Measurements from ENCODE around the gene UGT1A10. TPM values are rescaled to one million over a fixed set of nuclear protein-coding genes. Genes with fewer than 3 reads are reported as not detected.
"Not testable (repeated sequence)": the region's sequence is repeated elsewhere in the genome, so short reads cannot be mapped to it uniquely, and the experiment has no call there.

Gene UGT1A10
- total RNA-seq, result under 1 TPM; 0.52 to 0.99 TPM

DNA sequence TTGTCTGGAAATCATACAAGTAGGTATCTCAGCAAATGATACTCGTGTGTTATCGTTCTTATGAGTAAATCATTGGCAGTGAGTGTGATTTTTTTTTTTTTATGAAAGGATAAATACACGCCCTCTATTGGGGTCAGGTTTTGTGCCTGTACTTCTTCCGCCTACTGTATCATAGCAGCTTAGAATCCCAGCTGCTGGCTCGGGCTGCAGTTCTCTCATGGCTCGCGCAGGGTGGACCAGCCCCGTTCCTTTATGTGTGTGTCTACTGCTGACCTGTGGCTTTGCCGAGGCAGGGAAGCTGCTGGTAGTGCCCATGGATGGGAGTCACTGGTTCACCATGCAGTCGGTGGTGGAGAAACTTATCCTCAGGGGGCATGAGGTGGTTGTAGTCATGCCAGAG, at the start of gene UGT1A10:
TSS of gene UGT1A10 (plus strand) at position 143 of the 400 bp plus-strand sequence. CDS start at position 218, 75 bp downstream.
- H3K4me3 ChIP-seq; H3K9me3 ChIP-seq; H3K4me1 ChIP-seq; intact Hi-C loops (cut with DNase I); H3K27me3 ChIP-seq; DNase-seq; ATAC-seq; H3K36me3 ChIP-seq (replicated peaks in 1 of 2; ENCODE audit: insufficient read depth in 1 of 2, low read depth in 2 of 2); H3K27ac ChIP-seq: not testable (repeated sequence)
- 65 to 77% methylated on average over 9 to 10 of the region's 10 CpGs for WGBS, 2 donors

- Histone ChIP-seq H3K4me1 (no peaks in the 10 kb centered on the region), H3K36me3 (replicated peaks in 1 of 2; ENCODE audit: insufficient read depth in 1 of 2, low read depth in 2 of 2) (no peaks in the 10 kb centered on the region), H3K4me3 (no peak overlapping the region), H3K27ac (no peak overlapping the region), H3K27me3 (no peaks in the 10 kb centered on the region), H3K9me3 (no peaks in the 10 kb centered on the region)
- TF ChIP-seq POLR2A (IDR thresholded peaks at IDR 0.05), result no peak
- TF ChIP-seq, protein P1, sequence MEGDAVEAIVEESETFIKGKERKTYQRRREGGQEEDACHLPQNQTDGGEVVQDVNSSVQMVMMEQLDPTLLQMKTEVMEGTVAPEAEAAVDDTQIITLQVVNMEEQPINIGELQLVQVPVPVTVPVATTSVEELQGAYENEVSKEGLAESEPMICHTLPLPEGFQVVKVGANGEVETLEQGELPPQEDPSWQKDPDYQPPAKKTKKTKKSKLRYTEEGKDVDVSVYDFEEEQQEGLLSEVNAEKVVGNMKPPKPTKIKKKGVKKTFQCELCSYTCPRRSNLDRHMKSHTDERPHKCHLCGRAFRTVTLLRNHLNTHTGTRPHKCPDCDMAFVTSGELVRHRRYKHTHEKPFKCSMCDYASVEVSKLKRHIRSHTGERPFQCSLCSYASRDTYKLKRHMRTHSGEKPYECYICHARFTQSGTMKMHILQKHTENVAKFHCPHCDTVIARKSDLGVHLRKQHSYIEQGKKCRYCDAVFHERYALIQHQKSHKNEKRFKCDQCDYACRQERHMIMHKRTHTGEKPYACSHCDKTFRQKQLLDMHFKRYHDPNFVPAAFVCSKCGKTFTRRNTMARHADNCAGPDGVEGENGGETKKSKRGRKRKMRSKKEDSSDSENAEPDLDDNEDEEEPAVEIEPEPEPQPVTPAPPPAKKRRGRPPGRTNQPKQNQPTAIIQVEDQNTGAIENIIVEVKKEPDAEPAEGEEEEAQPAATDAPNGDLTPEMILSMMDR (IDR thresholded peaks at IDR 0.05), result no peak
- WGBS, 2 donors, result 68 to 75% methylated on average over 2 of the region's 2 CpGs
- DNase-seq (no peak), ATAC-seq (no peak)
- intact Hi-C loops (cut with DNase I), result no loop called here
These were observed 47.8 kb upstream of the UGT1A10 start for GRCh38 chr2:233588400-233588799.

GRCh38 chr2:233592706-233593105, 43.5 kb upstream of the UGT1A10 start:
- H3K4me3 ChIP-seq; ATAC-seq; H3K36me3 ChIP-seq (replicated peaks in 1 of 2; ENCODE audit: insufficient read depth in 1 of 2, low read depth in 2 of 2): not testable (repeated sequence)

GRCh38 chr2:233593201-233593600, 43.0 kb upstream of the UGT1A10 start:
- DNase-seq (no peak), ATAC-seq (no peak)
- Histone ChIP-seq H3K4me3 (no peak overlapping the region), H3K27ac (no peak overlapping the region), H3K4me1 (no peaks in the 10 kb centered on the region), H3K36me3 (replicated peaks in 1 of 2; ENCODE audit: insufficient read depth in 1 of 2, low read depth in 2 of 2) (no peaks in the 10 kb centered on the region), H3K27me3 (no peaks in the 10 kb centered on the region), H3K9me3 (no peaks in the 10 kb centered on the region)
- TF ChIP-seq POLR2A (IDR thresholded peaks at IDR 0.05), result no peak
- TF ChIP-seq, protein P1 (IDR thresholded peaks at IDR 0.05), result no peak
- WGBS, 2 donors, result 74 to 82% methylated on average over 8 of the region's 8 CpGs
- intact Hi-C loops (cut with DNase I), result no loop called here

More at GRCh38 chr2:233592706-233593105, 43.5 kb upstream of the UGT1A10 start:
- H3K27me3 ChIP-seq; intact Hi-C loops (cut with DNase I); H3K4me1 ChIP-seq; DNase-seq; H3K27ac ChIP-seq; H3K9me3 ChIP-seq: not testable (repeated sequence)
- 88 to 100% methylated on average over 1 of the region's 1 CpG for WGBS, 2 donors

DNA sequence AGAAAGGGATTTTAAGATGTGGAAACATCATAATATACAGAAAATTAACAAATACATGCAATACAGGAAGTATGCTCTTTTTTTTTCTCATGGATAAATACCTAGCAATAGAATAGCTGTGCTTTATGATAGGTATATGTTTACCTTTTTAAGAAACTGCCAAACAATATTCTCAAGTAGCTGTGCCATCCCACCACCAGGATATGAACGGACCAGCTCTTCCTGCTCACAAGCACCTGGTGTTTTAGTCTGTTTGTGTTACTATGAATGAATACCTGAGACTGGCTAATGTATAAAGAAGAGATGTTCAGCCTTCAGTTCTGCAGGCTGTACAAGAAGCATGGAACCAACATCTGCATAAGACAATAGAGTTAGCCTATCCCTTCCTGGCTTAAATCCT, 38.7 kb upstream of the UGT1A10 start:
- no peak for ATAC-seq
- no peak for TF ChIP-seq POLR2A (IDR thresholded peaks at IDR 0.05)
- TF ChIP-seq, protein P1 (IDR thresholded peaks at IDR 0.05), result no peak
- no peak for DNase-seq
- intact Hi-C loops (cut with DNase I), result no loop called here
- Histone ChIP-seq H3K36me3 (replicated peaks in 1 of 2; ENCODE audit: insufficient read depth in 1 of 2, low read depth in 2 of 2) (no peaks in the 10 kb centered on the region), H3K9me3 (no peaks in the 10 kb centered on the region), H3K4me1 (no peaks in the 10 kb centered on the region), H3K27ac (no peak overlapping the region), H3K4me3 (no peak overlapping the region), H3K27me3 (no peaks in the 10 kb centered on the region)
- 32 to 38% methylated on average over 1 of the region's 1 CpG for WGBS, 2 donors

DNA sequence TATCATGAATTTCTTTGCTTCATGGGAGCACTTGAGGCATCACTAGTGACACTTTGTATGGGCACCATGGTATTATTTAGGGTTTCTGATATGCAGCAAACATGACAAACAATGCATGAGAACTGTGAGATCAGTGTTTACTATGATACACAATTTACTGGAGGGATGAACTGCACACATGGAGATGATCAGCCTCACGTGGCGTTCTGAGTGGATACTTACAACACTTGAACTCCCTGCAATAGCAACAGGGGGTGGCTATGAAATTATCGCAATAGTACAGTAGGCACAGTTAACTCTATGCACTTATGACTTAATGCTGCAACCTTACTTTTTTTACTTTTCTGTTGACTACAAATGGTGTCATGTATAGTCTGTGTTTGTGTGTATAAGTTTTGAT, 37.3 kb upstream of the UGT1A10 start:
- H3K27ac ChIP-seq, result no peak overlapping the region
- WGBS, 2 donors, result 82 to 91% methylated on average over 3 of the region's 3 CpGs
- DNase-seq (no peak), ATAC-seq (no peak)
- intact Hi-C loops (cut with DNase I), result no loop called here
- no peaks in the 10 kb centered on the region for H3K4me1 ChIP-seq
- TF ChIP-seq, protein P1 (IDR thresholded peaks at IDR 0.05), result no peak
- no peaks in the 10 kb centered on the region for H3K9me3 ChIP-seq
- H3K27me3 ChIP-seq, result no peaks in the 10 kb centered on the region
- H3K4me3 ChIP-seq, result no peak overlapping the region
- no peaks in the 10 kb centered on the region for H3K36me3 ChIP-seq (replicated peaks in 1 of 2; ENCODE audit: insufficient read depth in 1 of 2, low read depth in 2 of 2)
